ENCODE data around the gene CAMK2G.
A peak's percentile ranks its signal among the peaks of the same experiment; 100 is the strongest.

The CAMK2G gene

DNA sequence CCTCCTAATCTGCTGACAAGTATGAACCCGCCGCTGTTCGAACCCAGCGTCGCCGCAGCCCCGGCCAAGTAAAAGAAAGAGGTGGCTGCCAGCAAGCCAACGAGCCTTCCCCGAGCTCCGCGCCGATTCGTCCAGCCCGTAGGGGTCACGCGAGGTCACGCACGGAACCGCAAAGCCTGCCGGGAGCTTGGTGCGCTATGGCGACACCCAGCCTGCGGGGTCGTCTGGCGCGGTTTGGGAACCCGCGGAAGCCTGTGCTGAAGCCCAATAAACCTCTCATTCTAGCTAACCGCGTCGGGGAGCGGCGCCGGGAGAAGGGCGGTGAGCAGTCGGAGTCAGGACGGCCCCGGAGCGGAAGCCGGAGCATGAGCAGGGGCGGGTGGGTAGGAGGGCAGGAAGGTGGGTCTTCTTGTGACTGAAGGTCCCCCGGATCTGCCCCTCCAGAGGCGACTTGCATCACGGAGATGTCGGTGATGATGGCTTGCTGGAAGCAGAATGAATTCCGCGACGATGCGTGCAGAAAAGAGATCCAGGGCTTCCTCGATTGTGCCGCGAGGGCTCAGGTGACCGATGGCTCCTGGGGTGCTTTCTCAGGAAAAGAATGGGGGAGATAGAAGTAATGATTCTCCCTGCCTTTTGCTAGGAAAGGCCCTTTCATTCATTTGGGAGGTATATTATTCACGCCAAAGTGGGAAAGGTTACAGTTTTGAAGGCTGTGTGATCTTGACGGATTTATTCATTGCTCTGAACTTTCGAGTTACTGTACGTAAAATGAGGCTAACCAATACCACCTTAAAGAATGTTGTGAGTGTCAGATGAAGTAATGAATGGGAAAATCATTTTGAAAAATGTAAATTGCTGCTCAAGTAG is 92.2 kb downstream of the CAMK2G start, which contains the start of gene CHCHD1:
TSS of gene CHCHD1 (plus strand) at position 170 of the 870 bp plus-strand sequence. CDS start at position 198, 28 bp downstream.
- TF ChIP-seq, protein P1, sequence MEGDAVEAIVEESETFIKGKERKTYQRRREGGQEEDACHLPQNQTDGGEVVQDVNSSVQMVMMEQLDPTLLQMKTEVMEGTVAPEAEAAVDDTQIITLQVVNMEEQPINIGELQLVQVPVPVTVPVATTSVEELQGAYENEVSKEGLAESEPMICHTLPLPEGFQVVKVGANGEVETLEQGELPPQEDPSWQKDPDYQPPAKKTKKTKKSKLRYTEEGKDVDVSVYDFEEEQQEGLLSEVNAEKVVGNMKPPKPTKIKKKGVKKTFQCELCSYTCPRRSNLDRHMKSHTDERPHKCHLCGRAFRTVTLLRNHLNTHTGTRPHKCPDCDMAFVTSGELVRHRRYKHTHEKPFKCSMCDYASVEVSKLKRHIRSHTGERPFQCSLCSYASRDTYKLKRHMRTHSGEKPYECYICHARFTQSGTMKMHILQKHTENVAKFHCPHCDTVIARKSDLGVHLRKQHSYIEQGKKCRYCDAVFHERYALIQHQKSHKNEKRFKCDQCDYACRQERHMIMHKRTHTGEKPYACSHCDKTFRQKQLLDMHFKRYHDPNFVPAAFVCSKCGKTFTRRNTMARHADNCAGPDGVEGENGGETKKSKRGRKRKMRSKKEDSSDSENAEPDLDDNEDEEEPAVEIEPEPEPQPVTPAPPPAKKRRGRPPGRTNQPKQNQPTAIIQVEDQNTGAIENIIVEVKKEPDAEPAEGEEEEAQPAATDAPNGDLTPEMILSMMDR (conservative IDR thresholded peaks at IDR 0.05; ENCODE audit: low read depth, low read length), result no peak
- H3K4me3 ChIP-seq (ENCODE audit: low read length), result peak within 1 kb of the TSS; percentile 82

DNA sequence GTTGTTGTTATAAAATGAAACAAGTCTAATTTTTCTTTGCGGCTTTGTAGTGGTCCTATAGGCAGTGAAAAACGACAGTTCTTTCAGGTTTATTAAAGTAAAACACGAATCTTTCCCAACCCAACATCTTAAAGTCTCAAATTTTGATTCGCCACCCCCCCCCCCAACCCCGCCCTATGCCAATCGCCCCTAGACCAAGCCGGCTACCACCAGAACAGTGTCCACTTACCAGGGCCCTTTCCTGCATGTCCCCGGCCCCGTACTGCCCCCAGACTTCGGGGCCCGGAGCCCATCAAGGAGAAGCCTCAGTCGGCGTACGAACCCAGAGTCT is 92.8 kb downstream of the CAMK2G start:
- TF ChIP-seq, protein P1 (conservative IDR thresholded peaks at IDR 0.05; ENCODE audit: low read depth, low read length), result no peak
- peak overlapping the region; percentile 82 for H3K4me3 ChIP-seq (ENCODE audit: low read length)

More for the DNA sequence above, 92.2 kb downstream of the CAMK2G start, which contains the start of gene CHCHD1:
- peak; percentile 68 for DNase-seq (ENCODE audit: low read depth)

DNA sequence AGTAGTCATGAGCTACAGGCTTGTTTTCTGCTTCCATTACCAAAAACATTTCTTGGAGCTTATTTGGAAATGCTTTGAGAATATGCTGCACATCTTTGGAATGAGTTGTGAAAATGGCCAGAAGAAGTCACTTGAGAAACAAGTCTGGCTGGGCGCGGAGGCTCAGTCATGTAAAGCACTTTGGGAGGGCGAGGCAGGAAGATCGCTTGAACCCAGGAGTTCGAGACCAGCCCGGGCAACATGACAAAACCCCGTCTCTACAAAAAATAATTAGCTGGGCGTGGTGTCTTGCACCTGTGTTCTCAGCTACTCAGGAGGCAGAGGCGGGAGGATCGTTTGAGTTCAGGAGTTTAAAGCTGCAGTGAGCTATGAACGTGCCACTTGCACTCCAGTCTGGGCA is 93.4 kb downstream of the CAMK2G start:
- TF ChIP-seq, protein P1 (conservative IDR thresholded peaks at IDR 0.05; ENCODE audit: low read depth, low read length), result no peak
- peak overlapping the region; percentile 82 for H3K4me3 ChIP-seq (ENCODE audit: low read length)

More for the DNA sequence above, 92.8 kb downstream of the CAMK2G start:
- DNase-seq (ENCODE audit: low read depth), result no peak

DNA sequence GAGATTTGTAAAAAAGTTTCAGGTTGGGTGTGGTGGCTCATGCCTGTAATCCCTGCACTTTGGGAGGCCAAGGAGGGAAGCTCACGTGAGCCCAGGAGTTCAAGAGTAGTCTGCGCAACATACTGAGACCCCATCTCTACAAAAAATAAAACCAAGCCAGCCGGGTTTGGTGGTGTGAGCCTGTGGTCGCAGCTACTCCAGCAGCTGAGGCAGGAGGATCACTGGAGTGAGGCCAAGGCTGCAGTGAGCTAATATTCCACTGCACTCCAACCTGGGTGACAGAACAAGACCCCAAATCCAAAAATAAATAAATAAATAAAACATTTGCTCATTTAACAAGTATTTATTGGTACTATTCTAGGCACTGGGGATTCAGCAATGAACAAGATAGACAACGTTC is 94.1 kb downstream of the CAMK2G start:
- TF ChIP-seq, protein P1 (conservative IDR thresholded peaks at IDR 0.05; ENCODE audit: low read depth, low read length), result no peak
- no peak overlapping the region for H3K4me3 ChIP-seq (ENCODE audit: low read length)
- DNase-seq (ENCODE audit: low read depth), result no peak

More for the DNA sequence above, 93.4 kb downstream of the CAMK2G start:
- DNase-seq (ENCODE audit: low read depth), result no peak

DNA sequence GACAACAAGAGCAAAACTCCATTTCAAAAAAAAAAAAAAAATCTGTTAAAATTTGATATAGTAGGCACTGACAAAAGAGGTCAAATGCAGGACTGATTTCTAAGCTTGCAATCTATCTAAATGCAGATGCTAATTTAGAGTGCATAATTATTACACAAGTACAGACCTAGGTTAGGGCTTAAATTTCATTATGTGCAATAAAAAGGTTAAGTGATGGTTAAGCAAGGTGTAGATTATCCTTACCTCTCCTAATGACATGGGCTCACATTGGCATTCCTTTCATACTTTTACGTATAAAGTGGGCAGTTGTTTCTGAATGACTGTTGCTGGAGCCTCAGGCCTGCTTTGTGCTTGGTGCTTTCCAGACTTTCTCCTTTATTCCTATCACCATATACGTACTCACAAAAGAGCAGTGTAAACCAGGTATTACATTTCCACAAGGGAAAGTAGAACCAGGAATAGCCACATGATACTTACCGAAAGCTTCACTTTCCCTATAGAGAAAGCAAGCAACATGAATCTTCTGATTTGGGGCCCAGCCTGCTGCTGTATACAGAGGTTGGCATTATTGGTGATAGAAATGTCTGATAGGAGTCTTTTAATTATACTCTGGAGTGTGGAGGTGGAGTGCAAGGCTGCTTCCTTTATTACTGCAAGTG is 94.7 kb downstream of the CAMK2G start:
- no peak overlapping the region for H3K4me3 ChIP-seq (ENCODE audit: low read length)
- TF ChIP-seq, protein P1 (conservative IDR thresholded peaks at IDR 0.05; ENCODE audit: low read depth, low read length), result no peak
- DNase-seq (ENCODE audit: low read depth), result no peak

DNA sequence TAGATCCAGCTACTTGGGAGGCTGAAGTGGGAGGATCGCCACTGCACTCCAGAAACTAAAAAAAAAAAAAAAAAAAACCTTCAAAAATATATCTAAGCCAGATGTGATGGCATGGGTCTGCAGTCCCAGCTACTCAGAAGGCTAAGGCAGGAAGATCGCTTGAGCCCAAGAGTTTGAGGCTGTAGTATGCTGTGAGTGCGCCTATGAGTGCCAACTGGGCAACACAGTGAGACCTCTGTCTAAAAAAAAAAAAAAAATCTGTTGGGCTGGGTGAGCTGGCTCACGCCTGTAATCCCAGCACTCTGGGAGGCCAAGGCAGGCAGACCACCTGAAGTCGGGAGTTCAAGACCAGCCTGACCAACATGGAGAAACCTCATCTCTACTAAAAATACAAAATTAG is 95.3 kb downstream of the CAMK2G start:
- no peak for DNase-seq (ENCODE audit: low read depth)
- H3K4me3 ChIP-seq (ENCODE audit: low read length), result no peak overlapping the region
- TF ChIP-seq, protein P1 (conservative IDR thresholded peaks at IDR 0.05; ENCODE audit: low read depth, low read length), result no peak
